ENCODE data around the gene SCMH1. TPM values are rescaled to one million over a fixed set of nuclear protein-coding genes. Genes with fewer than 3 reads are reported as not detected.

SCMH1 gene
- total and polyA plus RNA-seq, 4 donors, result 6.6 to 12.8 (median 10.5) TPM

- H3K4me3 ChIP-seq (ENCODE audit: low read depth in 1 of 3, low read length in 3 of 3), result no peak overlapping the region
- no peak for TF ChIP-seq MAX (IDR thresholded peaks at IDR 0.05)
- DNase-seq (ENCODE audit: low spot score), result no peak
- no peak overlapping the region for H3K9ac ChIP-seq (ENCODE audit: low read depth in 1 of 2, low read length in 2 of 2)
- peaks cover 0 to 1% (median 0%) of the 10 kb centered on the region in 4 donors for H3K4me1 ChIP-seq (ENCODE audit: control insufficient read depth in 4 of 4, insufficient read depth in 4 of 4, low read length in 3 of 4)
- H3K9me3 ChIP-seq (ENCODE audit: control insufficient read depth in 4 of 4, low read length in 3 of 4), result no peaks in the 10 kb centered on the region
- no peak overlapping the region for H3K27ac ChIP-seq (ENCODE audit: low read depth in 1 of 2, low read length in 2 of 2)
- H3K27me3 ChIP-seq (ENCODE audit: control insufficient read depth in 4 of 4, insufficient read depth in 4 of 4, low read length in 3 of 4), result no peaks in the 10 kb centered on the region
- H3K36me3 ChIP-seq (ENCODE audit: control insufficient read depth in 4 of 4, insufficient read depth in 3 of 4, low read depth in 1 of 4, low read length in 3 of 4), result no peaks in the 10 kb centered on the region
- WGBS, result 87% methylated on average over 2 of the region's 2 CpGs
Observed at GRCh38 chr1:41078616-41079015, 163.5 kb downstream of the SCMH1 start.

- WGBS, result 99% methylated on average over 3 of the region's 3 CpGs
- peaks cover 0 to 1% (median 0%) of the 10 kb centered on the region in 4 donors for H3K4me1 ChIP-seq (ENCODE audit: control insufficient read depth in 4 of 4, insufficient read depth in 4 of 4, low read length in 3 of 4)
Observed at GRCh38 chr1:41078193-41078592, 163.9 kb downstream of the SCMH1 start.

More at GRCh38 chr1:41078193-41078592, 163.9 kb downstream of the SCMH1 start:
- Histone ChIP-seq H3K9ac (ENCODE audit: low read depth in 1 of 2, low read length in 2 of 2) (no peak overlapping the region), H3K36me3 (ENCODE audit: control insufficient read depth in 4 of 4, insufficient read depth in 3 of 4, low read depth in 1 of 4, low read length in 3 of 4) (no peaks in the 10 kb centered on the region), H3K9me3 (ENCODE audit: control insufficient read depth in 4 of 4, low read length in 3 of 4) (no peaks in the 10 kb centered on the region), H3K27ac (ENCODE audit: low read depth in 1 of 2, low read length in 2 of 2) (no peak overlapping the region), H3K4me3 (ENCODE audit: low read depth in 1 of 3, low read length in 3 of 3) (no peak overlapping the region), H3K27me3 (ENCODE audit: control insufficient read depth in 4 of 4, insufficient read depth in 4 of 4, low read length in 3 of 4) (no peaks in the 10 kb centered on the region)
- DNase-seq (ENCODE audit: low spot score), result no peak
- no peak for TF ChIP-seq ZBTB33 (IDR thresholded peaks at IDR 0.05)
- TF ChIP-seq FOXA1 (IDR thresholded peaks at IDR 0.05), result no peak
- no peak for TF ChIP-seq ATF3 (IDR thresholded peaks at IDR 0.05)
- no peak for TF ChIP-seq CTCF (IDR thresholded peaks at IDR 0.05; ENCODE audit: low read depth, low read length, missing input control)
- no peak for TF ChIP-seq HNF4A (conservative IDR thresholded peaks at IDR 0.05)
- no peak for TF ChIP-seq JUND (IDR thresholded peaks at IDR 0.05)
- TF ChIP-seq TAF1 (conservative IDR thresholded peaks at IDR 0.05), result no peak
- TF ChIP-seq REST (IDR thresholded peaks at IDR 0.05), result no peak
- TF ChIP-seq RXRA (IDR thresholded peaks at IDR 0.05), result no peak
- no peak for TF ChIP-seq GABPA (IDR thresholded peaks at IDR 0.05 in 1 of 2, conservative IDR thresholded peaks at IDR 0.05 in 1 of 2)
- TF ChIP-seq FOXA2 (IDR thresholded peaks at IDR 0.05), result no peak
- TF ChIP-seq HNF4G (IDR thresholded peaks at IDR 0.05), result no peak
- no peak for TF ChIP-seq YY1 (IDR thresholded peaks at IDR 0.05)
- no peak for TF ChIP-seq SP1 (IDR thresholded peaks at IDR 0.05)
- TF ChIP-seq RAD21 (IDR thresholded peaks at IDR 0.05), result no peak
- no peak for TF ChIP-seq MAX (IDR thresholded peaks at IDR 0.05)
- no peak for TF ChIP-seq EGR1 (IDR thresholded peaks at IDR 0.05; ENCODE audit: low read depth in 2 of 2)
- TF ChIP-seq NR2F2 (IDR thresholded peaks at IDR 0.05), result no peak
